22Rv1 (cell line): ENCODE data around the gene NPHS1.

Experiments used
- CTCF ChIP-seq: fragments of 450-650 bp; IDR thresholded peaks from 2 replicates; pipeline ENCODE4 v1.5.1; 2017; ENCODE audit warnings: mild to moderate bottlenecking
- ZFX ChIP-seq: fragments of 450-650 bp; IDR thresholded peaks from 2 replicates; pipeline ENCODE4 v1.6.1; 2017; ENCODE audit warnings: antibody characterized with exemption, borderline replicate concordance

- TF ChIP-seq CTCF: no peak
- TF ChIP-seq ZFX: no peak
Measured at GRCh38 chr19:35816262-35816661, 36.0 kb downstream of the NPHS1 start.
